ENCODE results near the gene BEND4.

The BEND4 gene

DNA sequence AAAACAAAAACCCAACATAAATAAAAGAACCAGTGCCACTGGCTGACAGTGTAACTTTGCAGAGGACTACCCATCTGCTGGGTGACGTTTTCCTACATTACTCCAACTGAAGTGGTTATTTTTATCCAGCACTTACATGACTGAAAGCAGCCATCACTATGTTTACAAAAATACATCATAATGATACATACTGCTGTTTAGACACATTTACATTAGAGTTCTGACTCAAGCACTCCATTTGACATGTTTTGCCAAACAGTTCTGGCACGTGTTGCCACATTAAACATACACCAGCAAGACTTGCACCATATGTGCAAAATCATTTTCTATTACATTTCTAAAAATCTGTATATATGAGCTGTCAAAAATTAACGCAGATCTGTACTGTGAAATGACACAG, 39.6 kb downstream of the BEND4 start:
- DNase-seq: no peak

DNA sequence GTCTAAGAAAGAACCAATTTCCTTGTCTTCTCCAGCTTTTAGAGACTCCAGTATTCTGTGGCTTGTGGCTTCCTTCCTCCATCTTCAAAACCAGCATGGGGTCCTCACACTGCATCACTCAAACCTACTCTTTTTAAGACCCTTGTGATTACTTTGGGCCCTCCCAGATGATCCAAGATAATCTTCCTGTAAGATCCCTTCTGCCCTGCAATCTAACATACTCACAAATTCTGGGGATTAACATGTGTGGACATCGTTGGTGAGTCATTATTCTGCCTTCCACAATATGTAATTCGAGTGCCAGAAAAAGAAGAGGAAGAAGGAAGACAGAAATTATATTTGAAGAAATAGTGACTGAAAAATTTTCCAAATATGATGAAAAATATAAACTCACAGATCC, 47.9 kb downstream of the BEND4 start:
- DNase-seq: no peak

DNA sequence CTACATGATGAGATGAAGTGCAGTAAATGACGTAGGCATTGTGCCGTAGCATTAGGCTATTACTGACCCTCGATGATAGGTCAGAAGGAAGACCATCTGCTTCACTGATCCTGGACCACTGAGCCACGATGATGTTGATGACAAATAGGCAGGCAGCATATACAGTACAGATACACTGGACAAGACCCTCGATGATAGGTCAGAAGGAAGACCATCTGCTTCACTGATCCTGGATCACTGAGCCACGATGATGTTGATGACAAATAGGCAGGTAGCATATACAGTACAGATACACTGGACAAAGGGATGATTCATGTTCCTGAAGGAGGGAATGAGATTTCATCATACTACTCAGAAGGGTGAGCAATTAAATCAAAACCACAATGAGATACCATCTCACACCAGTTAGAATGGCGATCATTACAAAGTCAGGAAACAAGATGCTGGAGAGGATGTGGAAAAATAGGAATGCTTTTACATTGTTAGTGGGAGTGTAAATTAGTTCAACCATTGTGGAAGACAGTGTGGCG, 50.9 kb downstream of the BEND4 start:
- DNase-seq: no peak

DNA sequence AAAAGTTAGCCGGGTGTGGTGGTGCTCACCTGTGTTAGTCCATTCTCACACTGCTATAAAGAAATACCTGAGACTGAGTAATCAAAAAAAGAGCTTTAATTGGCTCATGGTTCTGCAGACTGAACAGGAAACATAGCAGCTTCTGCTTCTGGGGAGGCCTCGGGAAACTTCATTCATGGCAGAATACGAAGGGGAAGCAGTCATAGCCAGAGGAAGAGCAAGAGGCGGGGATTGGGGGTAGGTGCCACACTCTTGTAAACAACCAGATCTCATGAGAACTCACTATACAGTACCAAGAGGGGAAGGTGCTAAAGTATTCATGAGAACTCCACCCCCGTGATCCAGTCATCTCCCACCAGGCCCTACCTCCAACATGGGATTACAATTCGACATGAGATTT, 64.1 kb downstream of the BEND4 start:
- no peak for DNase-seq

DNA sequence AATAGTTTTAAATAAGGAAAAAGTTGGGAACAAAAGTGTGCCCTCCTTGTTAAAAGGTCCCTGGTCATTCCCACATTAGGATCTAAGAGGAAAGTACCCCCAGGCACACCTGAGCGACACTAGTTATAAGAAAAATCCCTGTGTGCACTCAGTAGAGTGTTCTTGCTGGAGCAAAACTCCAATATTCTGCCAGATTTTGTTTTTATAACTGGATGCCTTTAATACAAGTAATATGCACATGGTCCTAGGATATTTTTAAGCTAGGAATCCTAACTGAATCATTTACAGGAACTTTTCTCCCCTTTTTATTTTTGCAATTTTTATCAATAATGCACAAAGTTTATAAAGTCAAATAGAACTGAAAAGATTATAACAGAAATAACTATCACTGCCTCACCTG, 68.6 kb downstream of the BEND4 start:
- no peak for DNase-seq

DNA sequence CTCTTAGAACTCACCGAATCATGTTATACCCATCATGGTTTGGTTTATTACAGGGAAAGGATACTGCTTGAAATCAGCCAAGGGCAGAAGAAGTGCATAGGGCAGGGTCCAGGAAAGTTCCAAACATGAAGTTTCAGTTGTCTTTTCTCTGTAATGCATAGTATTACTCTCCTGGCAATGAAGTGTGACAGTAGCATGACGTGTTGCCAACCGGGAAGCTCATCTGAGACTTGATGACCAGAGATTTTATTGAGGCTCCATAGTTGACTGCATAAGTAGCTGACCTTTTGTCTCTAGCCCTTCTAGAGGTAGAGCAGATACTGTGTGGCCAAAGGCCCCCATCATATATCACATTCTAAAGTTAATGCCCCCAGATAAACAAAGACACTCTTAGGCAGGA, 72.1 kb downstream of the BEND4 start:
- DNase-seq: no peak

DNA sequence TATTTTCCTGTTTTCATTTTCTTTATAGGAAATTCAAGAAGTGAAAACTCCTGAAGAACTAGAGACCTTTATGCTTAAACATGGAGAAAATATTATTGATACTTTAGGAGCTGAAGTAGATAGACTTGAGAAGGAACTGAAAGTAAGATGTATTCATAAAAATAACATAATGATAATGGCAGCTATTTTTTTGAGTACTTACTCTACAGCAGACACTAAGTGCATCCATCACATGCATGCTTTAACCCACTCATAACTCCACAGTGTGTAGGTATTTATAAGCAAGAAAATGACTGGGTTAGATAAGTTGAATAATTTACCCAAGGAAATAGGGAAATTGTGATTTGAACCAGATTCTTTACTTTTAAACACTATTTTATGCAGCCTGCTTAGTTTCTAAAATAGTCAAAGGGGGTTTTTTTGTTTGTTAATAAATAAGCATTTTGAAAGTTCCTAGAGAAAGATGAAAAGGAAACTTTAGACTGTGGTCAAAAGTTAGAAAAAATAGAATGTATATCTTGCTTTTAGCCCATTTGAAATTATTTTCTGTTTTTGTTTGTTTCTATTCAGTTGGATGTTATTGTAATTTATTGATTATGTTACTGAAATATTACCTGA, 74.2 kb downstream of the BEND4 start:
- no peak for DNase-seq

DNA sequence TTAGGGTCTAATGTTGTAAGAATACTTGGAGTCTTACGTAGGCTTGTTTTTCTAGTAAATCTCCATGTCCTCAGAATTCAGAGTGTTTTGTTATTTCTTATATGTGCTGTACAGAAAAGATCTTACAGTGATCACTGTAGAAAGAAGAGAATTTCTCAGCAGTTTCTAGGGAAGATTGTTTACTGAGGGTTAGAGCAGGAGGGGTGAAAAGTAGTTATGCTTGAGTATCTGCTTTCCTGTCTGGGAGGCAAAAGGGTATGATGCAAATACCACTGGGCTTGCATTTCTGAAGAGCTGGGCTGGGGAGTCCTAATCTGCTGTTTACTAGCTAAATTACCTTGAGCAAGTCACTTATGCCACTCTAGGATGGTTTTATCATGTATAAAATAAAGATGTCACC, 78.2 kb downstream of the BEND4 start:
- no peak for DNase-seq

DNA sequence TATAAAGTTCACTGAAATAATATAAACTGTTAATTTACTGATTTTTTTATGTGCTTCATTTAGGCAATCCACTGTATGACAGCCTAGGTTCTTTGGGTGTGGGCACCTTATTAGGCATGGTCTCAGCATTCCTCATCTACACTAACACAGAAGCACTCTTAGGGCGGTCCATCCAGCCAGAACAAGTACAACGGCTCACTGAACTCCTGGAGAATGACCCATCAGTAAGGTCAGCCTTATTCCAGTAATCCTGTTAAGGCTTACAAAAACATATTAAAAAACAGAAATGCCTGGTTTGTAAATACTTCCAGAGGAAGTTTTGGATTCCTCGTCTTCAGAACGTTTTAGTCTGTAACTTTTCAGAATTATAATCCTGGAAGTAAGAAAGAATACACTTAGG, 82.0 kb downstream of the BEND4 start:
- no peak for DNase-seq

DNA sequence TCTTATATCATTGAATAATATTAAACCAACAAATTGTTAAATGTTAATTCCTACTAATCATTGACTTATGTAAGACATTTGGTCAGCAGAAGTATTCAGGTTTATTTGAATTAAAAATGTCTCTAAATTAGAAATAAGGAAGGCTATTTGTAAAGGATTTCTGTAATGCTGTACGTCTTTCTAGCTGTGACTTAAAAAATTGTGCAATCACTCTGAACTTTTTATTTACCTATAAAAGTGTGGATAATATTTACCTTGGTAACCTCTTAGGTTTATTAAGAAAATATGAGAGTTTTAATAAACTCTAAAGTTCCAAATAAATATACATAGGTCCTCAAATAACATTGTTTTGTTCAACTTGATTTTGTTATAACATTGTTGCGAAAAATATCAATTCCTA, 85.2 kb downstream of the BEND4 start:
- DNase-seq: no peak

DNA sequence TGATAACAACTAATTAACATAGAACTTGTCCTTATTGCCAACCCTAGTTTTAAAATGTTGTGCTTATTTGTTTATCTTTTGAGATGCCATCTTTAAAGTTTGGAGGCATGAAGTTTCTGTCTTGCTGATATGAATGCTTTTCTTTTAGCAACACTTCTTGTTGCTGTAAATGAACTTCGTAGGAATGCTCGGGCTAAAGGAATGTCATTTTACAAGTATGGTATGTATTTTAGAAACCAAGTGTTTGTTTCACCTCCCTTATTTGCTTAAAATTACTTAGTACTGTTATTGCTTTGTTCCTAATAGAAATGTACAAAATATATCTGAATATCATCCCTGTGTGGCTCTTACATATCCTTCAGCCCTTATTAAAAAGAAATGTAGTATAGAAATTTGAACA, 86.1 kb downstream of the BEND4 start:
- no peak for DNase-seq

Data from anterior cingulate cortex (tissue), 58 donors.